ENCODE measurements around the gene AFMID.

AFMID gene

GRCh38 chr17:78231991-78232858 is 45.1 kb downstream of the AFMID start:
- Histone ChIP-seq H3K9ac (ENCODE audit: low read length) (no peak overlapping the region), H3K79me2 (ENCODE audit: insufficient read depth, low read length) (no peaks in the 10 kb centered on the region), H3K4me3 (ENCODE audit: insufficient read depth, low read length, poor library complexity, severe bottlenecking) (no peak overlapping the region), H3K36me3 (ENCODE audit: low read length) (no peaks in the 10 kb centered on the region), H2AFZ (ENCODE audit: low read depth, low read length, severe bottlenecking) (no peak overlapping the region), H3K9me2 (replicated peaks; ENCODE audit: insufficient read depth, low read length) (no peaks in the 10 kb centered on the region), H3K27ac (ENCODE audit: low read depth, low read length) (no peak overlapping the region), H3K9me3 (ENCODE audit: insufficient read depth, low read length) (no peaks in the 10 kb centered on the region), H3K4me2 (ENCODE audit: low read depth, low read length, poor library complexity, severe bottlenecking) (no peak overlapping the region), H3F3A (ENCODE audit: insufficient read depth) (no peaks in the 10 kb centered on the region), H3K27me3 (ENCODE audit: low read length) (no peaks in the 10 kb centered on the region), H4K20me1 (ENCODE audit: low read depth, low read length) (no peaks in the 10 kb centered on the region)
- TF ChIP-seq EZH2phosphoT487 (conservative IDR thresholded peaks at IDR 0.05; ENCODE audit: low read length) (no peak), CTCF (IDR thresholded peaks at IDR 0.05; ENCODE audit: insufficient read depth, low read length, poor library complexity, severe bottlenecking) (no peak)

- no peak overlapping the region for H2AFZ ChIP-seq (ENCODE audit: low read depth, low read length, severe bottlenecking)
- H3K36me3 ChIP-seq (ENCODE audit: low read length), result no peaks in the 10 kb centered on the region
- no peaks in the 10 kb centered on the region for H4K20me1 ChIP-seq (ENCODE audit: low read depth, low read length)
- no peak overlapping the region for H3K4me3 ChIP-seq (ENCODE audit: insufficient read depth, low read length, poor library complexity, severe bottlenecking)
- TF ChIP-seq CTCF (IDR thresholded peaks at IDR 0.05; ENCODE audit: insufficient read depth, low read length, poor library complexity, severe bottlenecking) (no peak), EZH2phosphoT487 (conservative IDR thresholded peaks at IDR 0.05; ENCODE audit: low read length) (no peak)
- no peaks in the 10 kb centered on the region for H3K9me3 ChIP-seq (ENCODE audit: insufficient read depth, low read length)
- no peak overlapping the region for H3K4me2 ChIP-seq (ENCODE audit: low read depth, low read length, poor library complexity, severe bottlenecking)
- H3K9me2 ChIP-seq (replicated peaks; ENCODE audit: insufficient read depth, low read length), result no peaks in the 10 kb centered on the region
- H3K9ac ChIP-seq (ENCODE audit: low read length), result no peak overlapping the region
- no peaks in the 10 kb centered on the region for H3K27me3 ChIP-seq (ENCODE audit: low read length)
- no peak overlapping the region for H3K27ac ChIP-seq (ENCODE audit: low read depth, low read length)
- no peaks in the 10 kb centered on the region for H3F3A ChIP-seq (ENCODE audit: insufficient read depth)
- no peaks in the 10 kb centered on the region for H3K79me2 ChIP-seq (ENCODE audit: insufficient read depth, low read length)
Observed at GRCh38 chr17:78232859-78233173, 45.7 kb downstream of the AFMID start.

GRCh38 chr17:78233678-78234077 is 46.5 kb downstream of the AFMID start:
- no peaks in the 10 kb centered on the region for H3K9me3 ChIP-seq (ENCODE audit: insufficient read depth, low read length)
- no peaks in the 10 kb centered on the region for H3K27me3 ChIP-seq (ENCODE audit: low read length)
- no peak overlapping the region for H3K27ac ChIP-seq (ENCODE audit: low read depth, low read length)
- H3K36me3 ChIP-seq (ENCODE audit: low read length), result no peaks in the 10 kb centered on the region
- H3K9me2 ChIP-seq (replicated peaks; ENCODE audit: insufficient read depth, low read length), result no peaks in the 10 kb centered on the region
- H3K4me3 ChIP-seq (ENCODE audit: insufficient read depth, low read length, poor library complexity, severe bottlenecking), result no peak overlapping the region
- no peak overlapping the region for H2AFZ ChIP-seq (ENCODE audit: low read depth, low read length, severe bottlenecking)
- no peaks in the 10 kb centered on the region for H3K79me2 ChIP-seq (ENCODE audit: insufficient read depth, low read length)
- H3K9ac ChIP-seq (ENCODE audit: low read length), result no peak overlapping the region
- no peaks in the 10 kb centered on the region for H3F3A ChIP-seq (ENCODE audit: insufficient read depth)
- no peaks in the 10 kb centered on the region for H4K20me1 ChIP-seq (ENCODE audit: low read depth, low read length)
- TF ChIP-seq CTCF (IDR thresholded peaks at IDR 0.05; ENCODE audit: insufficient read depth, low read length, poor library complexity, severe bottlenecking) (no peak), EZH2phosphoT487 (conservative IDR thresholded peaks at IDR 0.05; ENCODE audit: low read length) (no peak)
- H3K4me2 ChIP-seq (ENCODE audit: low read depth, low read length, poor library complexity, severe bottlenecking), result no peak overlapping the region
